Measurements from ENCODE around the gene PPP2R2C. TPM values are rescaled to one million over a fixed set of nuclear protein-coding genes. Genes with fewer than 3 reads are reported as not detected.

Gene PPP2R2C
- total and polyA plus RNA-seq, 2 donors (not counting 1 experiment from before 2014, with no cell fraction given) = 0.10 to 0.17 TPM

DNA sequence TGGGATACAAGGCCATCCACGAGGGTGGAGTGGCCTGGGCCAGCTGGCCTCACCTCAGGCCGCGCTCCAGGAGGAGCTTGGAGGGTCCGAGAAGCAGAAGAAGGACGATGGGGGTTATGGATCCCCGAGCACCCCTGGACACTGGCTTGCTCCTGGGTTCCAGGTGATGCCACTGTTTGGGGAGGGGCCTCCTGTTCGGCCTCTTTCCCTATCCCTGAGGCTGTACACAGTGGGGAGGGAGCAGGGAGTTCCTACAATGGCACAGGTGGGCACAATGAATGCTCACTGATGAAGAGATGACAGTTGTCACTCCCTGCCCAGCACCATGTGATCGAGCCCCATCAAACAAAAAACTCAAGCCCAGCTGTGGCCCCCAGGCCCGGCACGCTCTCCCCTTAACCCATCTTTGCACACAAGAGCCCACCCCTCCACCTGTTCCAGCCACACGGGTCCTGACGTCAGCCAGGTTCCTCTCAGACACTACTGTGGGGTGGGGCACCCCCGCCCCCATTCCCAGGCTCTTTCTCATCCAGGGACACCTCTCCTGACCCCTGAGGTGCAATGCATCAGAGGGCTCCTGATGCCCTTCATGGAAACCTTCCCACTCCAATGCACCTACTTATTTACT, 132.5 kb downstream of the PPP2R2C start:
- H2AFZ ChIP-seq (ENCODE audit: low read length) = no peak overlapping the region
- no peaks in the 10 kb centered on the region for H4K20me1 ChIP-seq (ENCODE audit: control insufficient read depth, extremely low read depth, insufficient read depth, low read length)
- no peaks in the 10 kb centered on the region for H3K27me3 ChIP-seq (ENCODE audit: control insufficient read depth, insufficient read depth, low read length)
- H3K27ac ChIP-seq (ENCODE audit: insufficient read depth, low read length) = no peak overlapping the region
- H3K4me2 ChIP-seq (ENCODE audit: extremely low read depth, insufficient read depth, low read length) = no peak overlapping the region
- H3K79me2 ChIP-seq (ENCODE audit: control insufficient read depth, insufficient read depth, low read length) = no peaks in the 10 kb centered on the region
- TF ChIP-seq EZH2 (IDR thresholded peaks at IDR 0.05; ENCODE audit: low read length, missing control alignments) = no peak
- no peak for DNase-seq (ENCODE audit: low read depth in 2 of 2)
- no peaks in the 10 kb centered on the region for H3K9me3 ChIP-seq (ENCODE audit: control insufficient read depth, insufficient read depth, low read depth, low read length)
- H3K9ac ChIP-seq (ENCODE audit: insufficient read depth, low read length) = no peak overlapping the region
- H3K36me3 ChIP-seq (ENCODE audit: control insufficient read depth, insufficient read depth, low read length) = no peaks in the 10 kb centered on the region
- H3K4me1 ChIP-seq (ENCODE audit: control insufficient read depth, extremely low read depth, insufficient read depth, low read length) = no peaks in the 10 kb centered on the region
- no peak overlapping the region for H3K4me3 ChIP-seq (replicated peaks in 1 of 4; ENCODE audit: control extremely low read depth in 1 of 4, insufficient read depth in 1 of 4, low read depth in 3 of 4, low read length in 4 of 4)

DNA sequence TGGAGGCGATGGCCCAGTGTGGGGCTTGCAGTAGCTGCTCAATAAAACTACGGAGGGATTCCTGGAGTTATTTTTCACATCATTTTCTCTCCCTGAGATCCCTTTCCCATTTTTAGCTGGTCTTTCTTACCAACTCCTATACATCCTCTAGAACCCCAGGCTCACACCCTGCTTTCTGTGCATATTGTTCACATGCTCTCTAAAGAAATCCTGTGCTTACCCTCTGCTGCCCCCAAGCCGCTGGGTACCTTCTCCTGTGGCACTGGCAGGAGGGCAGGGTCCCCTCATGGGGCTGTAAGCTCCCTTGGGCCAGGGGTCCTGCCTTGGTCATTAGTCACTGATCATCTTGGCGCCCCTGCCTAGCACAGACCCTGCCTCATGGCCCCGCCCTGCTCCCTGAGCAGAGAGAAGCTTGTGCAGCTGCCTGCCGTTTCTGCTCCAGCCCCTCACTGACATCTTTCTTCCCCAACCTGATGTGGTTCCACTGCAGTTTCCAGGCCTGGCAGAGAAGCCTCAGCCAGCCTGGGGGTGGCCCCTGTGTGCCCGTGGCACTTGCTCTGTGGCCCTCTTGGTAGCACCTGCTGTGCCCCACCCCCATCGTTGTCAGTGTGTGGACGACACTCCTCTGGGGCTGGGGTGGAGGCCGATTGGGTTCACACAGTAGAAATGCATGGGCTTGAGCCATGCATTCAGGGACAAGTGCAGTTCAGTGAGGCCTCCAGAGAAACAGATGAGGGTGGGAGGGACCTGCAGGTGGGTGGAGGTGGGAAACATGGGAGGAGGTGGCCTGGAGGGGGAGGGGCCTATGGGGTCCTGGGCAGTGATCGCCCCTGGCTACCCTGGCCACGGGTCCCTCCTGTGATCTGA, 133.2 kb downstream of the PPP2R2C start:
- no peak overlapping the region for H2AFZ ChIP-seq (ENCODE audit: low read length)
- no peak overlapping the region for H3K9ac ChIP-seq (ENCODE audit: insufficient read depth, low read length)
- no peak overlapping the region for H3K27ac ChIP-seq (ENCODE audit: insufficient read depth, low read length)
- no peaks in the 10 kb centered on the region for H3K79me2 ChIP-seq (ENCODE audit: control insufficient read depth, insufficient read depth, low read length)
- H3K4me3 ChIP-seq (replicated peaks in 1 of 4; ENCODE audit: control extremely low read depth in 1 of 4, insufficient read depth in 1 of 4, low read depth in 3 of 4, low read length in 4 of 4) = no peak overlapping the region
- no peak for DNase-seq (ENCODE audit: low read depth in 2 of 2)
- H3K4me2 ChIP-seq (ENCODE audit: extremely low read depth, insufficient read depth, low read length) = no peak overlapping the region
- H3K27me3 ChIP-seq (ENCODE audit: control insufficient read depth, insufficient read depth, low read length) = no peaks in the 10 kb centered on the region
- H4K20me1 ChIP-seq (ENCODE audit: control insufficient read depth, extremely low read depth, insufficient read depth, low read length) = no peaks in the 10 kb centered on the region
- no peaks in the 10 kb centered on the region for H3K9me3 ChIP-seq (ENCODE audit: control insufficient read depth, insufficient read depth, low read depth, low read length)
- no peaks in the 10 kb centered on the region for H3K36me3 ChIP-seq (ENCODE audit: control insufficient read depth, insufficient read depth, low read length)
- no peaks in the 10 kb centered on the region for H3K4me1 ChIP-seq (ENCODE audit: control insufficient read depth, extremely low read depth, insufficient read depth, low read length)
- TF ChIP-seq EZH2 (IDR thresholded peaks at IDR 0.05; ENCODE audit: low read length, missing control alignments) = no peak
- TF ChIP-seq, protein P1, sequence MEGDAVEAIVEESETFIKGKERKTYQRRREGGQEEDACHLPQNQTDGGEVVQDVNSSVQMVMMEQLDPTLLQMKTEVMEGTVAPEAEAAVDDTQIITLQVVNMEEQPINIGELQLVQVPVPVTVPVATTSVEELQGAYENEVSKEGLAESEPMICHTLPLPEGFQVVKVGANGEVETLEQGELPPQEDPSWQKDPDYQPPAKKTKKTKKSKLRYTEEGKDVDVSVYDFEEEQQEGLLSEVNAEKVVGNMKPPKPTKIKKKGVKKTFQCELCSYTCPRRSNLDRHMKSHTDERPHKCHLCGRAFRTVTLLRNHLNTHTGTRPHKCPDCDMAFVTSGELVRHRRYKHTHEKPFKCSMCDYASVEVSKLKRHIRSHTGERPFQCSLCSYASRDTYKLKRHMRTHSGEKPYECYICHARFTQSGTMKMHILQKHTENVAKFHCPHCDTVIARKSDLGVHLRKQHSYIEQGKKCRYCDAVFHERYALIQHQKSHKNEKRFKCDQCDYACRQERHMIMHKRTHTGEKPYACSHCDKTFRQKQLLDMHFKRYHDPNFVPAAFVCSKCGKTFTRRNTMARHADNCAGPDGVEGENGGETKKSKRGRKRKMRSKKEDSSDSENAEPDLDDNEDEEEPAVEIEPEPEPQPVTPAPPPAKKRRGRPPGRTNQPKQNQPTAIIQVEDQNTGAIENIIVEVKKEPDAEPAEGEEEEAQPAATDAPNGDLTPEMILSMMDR (conservative IDR thresholded peaks at IDR 0.05 in 1 of 2, IDR thresholded peaks at IDR 0.05 in 1 of 2; ENCODE audit: low read depth in 1 of 2, low read length in 2 of 2) = no peak

DNA sequence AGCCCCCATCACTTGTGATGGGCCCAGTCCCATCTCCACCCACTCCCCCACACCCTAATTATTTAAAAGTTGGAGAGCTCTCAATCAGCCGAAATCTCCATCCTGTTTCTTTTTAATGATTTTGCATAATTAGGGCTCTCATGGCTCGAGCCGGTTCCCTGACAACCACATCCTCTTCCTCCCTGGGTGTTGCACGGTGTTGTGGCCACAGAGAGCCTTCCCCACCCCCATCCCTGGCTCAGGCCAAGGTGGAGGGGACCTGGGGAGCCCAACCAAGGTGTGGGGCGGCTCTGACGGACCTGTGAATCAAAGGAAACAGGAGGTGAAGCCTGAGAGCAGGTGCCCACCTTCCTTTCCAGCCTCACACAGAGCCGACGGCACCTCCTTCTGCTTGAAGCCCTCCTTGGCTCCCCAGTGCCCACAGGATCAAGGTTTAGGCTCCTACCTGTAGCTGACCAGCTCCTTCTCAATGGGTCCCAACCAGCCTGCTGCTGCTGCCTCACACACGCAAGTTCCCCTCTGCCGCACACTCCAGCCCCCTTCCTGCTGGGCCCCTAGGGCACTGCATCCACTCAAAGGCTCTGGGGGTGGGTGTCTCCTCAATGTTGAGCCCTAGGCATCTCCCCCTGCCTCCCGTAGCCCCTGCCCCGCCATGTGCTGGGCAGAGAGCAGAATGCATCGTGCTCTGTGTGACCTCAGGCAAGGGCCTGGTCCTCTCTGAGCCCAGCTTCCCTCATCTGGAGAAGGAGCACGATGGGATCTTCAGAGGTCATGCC, 134.1 kb downstream of the PPP2R2C start:
- Histone ChIP-seq H3K79me2 (ENCODE audit: control insufficient read depth, insufficient read depth, low read length) (no peaks in the 10 kb centered on the region), H3K4me2 (ENCODE audit: extremely low read depth, insufficient read depth, low read length) (no peak overlapping the region), H3K9ac (ENCODE audit: insufficient read depth, low read length) (no peak overlapping the region), H3K27ac (ENCODE audit: insufficient read depth, low read length) (no peak overlapping the region), H3K27me3 (ENCODE audit: control insufficient read depth, insufficient read depth, low read length) (no peaks in the 10 kb centered on the region), H3K4me1 (ENCODE audit: control insufficient read depth, extremely low read depth, insufficient read depth, low read length) (no peaks in the 10 kb centered on the region), H3K4me3 (replicated peaks in 1 of 4; ENCODE audit: control extremely low read depth in 1 of 4, insufficient read depth in 1 of 4, low read depth in 3 of 4, low read length in 4 of 4) (no peak overlapping the region), H3K36me3 (ENCODE audit: control insufficient read depth, insufficient read depth, low read length) (no peaks in the 10 kb centered on the region), H3K9me3 (ENCODE audit: control insufficient read depth, insufficient read depth, low read depth, low read length) (no peaks in the 10 kb centered on the region), H4K20me1 (ENCODE audit: control insufficient read depth, extremely low read depth, insufficient read depth, low read length) (no peaks in the 10 kb centered on the region), H2AFZ (ENCODE audit: low read length) (no peak overlapping the region)
- TF ChIP-seq, protein P1 (conservative IDR thresholded peaks at IDR 0.05 in 1 of 2, IDR thresholded peaks at IDR 0.05 in 1 of 2; ENCODE audit: low read depth in 1 of 2, low read length in 2 of 2) = no peak
- no peak for TF ChIP-seq EZH2 (IDR thresholded peaks at IDR 0.05; ENCODE audit: low read length, missing control alignments)
- no peak for DNase-seq (ENCODE audit: low read depth in 2 of 2)
